ENCODE data around the gene FAM222A.

GRCh38 chr12:109701064-109701463, 12.6 kb upstream of the FAM222A start:
- TF ChIP-seq CTCF (conservative IDR thresholded peaks at IDR 0.05) (no peak), EZH2 (IDR thresholded peaks at IDR 0.05; ENCODE audit: low read depth) (no peak)

All from PC-9 (cell line).